Right atrium auricular region (tissue), 2 donors: ENCODE data around the gene UPF1. TPM values are rescaled to one million over a fixed set of nuclear protein-coding genes. Genes with fewer than 3 reads are reported as not detected.

Experiments used
- DNase-seq: peaks from one replicate; pipeline ENCODE4 v3.0.0-alpha.2; 2019; ENCODE audit warnings: low spot score
- H3K27ac ChIP-seq, 2 donors: fragments of 200-600 bp; sonication (generic); 1 replicate in 1 of 2; 2 replicates in 1 of 2; pipeline ENCODE4 v1.5.1; 2016 to 2019
- H3K27me3 ChIP-seq, 2 donors: fragments of 200-600 bp; sonication (generic); one replicate each; pipeline versions ENCODE4 v1.5.1 to v1.6.0; 2017 to 2019
- H3K36me3 ChIP-seq: fragments of 200-600 bp; sonication (generic); one replicate; pipeline ENCODE4 v1.5.1; 2016
- H3K4me1 ChIP-seq, 2 donors: fragments of 200-600 bp; sonication (generic); one replicate each; pipeline versions ENCODE4 v1.5.1 to v1.6.0; 2017 to 2019
- H3K4me3 ChIP-seq, 2 donors: fragments of 200-600 bp; sonication (generic); 1 replicate in 1 of 2; 2 replicates in 1 of 2; pipeline ENCODE4 v1.5.1; 2017 to 2019; ENCODE audit warnings: mild to moderate bottlenecking in 1 of 2, moderate library complexity in 1 of 2
- H3K9me3 ChIP-seq, 2 donors: fragments of 200-600 bp; sonication (generic); one replicate each; pipeline ENCODE4 v1.5.1; 2019
- total RNA-seq, 2 donors: library from RNA; depleted of rRNA; stranded (reverse); fragments of >200 nt; gene quantifications; one replicate each; pipeline ENCODE4 v1.1.0, GENCODE V29; 2016
- TF ChIP-seq, protein P1 (sequence below), 2 donors: fragments of 200-600 bp; sonication (generic); IDR thresholded peaks; one replicate each; pipeline ENCODE4 v1.5.1; 2019; ENCODE audit warnings: antibody characterized with exemption in 2 of 2

UPF1 gene
- total RNA-seq, 2 donors from 2014 or later, result 27.6 to 61.5 TPM

DNA sequence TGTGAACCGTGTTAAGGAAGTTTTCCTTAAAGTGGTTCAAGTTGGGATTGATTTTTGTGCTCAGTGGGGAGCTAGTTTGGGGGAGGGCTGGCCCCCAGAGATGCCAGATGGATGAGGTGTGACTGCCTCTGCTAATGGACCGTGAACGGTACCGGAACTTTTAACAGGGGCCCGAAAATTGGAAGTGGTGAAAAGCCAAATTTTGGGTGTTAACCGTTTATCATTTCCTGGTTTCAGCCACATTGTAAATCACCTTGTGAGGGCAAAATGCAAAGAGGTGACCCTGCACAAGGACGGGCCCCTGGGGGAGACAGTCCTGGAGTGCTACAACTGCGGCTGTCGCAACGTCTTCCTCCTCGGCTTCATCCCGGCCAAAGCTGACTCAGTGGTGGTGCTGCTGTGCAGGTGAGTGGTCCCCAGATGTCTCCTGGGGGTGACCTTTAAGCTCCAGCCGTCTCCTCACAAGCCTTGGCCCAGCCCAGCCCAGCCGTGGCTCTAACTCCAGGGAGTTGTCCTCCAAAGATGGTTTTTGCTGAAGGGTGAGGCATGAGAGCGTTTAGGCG, 18.2 kb downstream of the UPF1 start:
- TF ChIP-seq, protein P1, sequence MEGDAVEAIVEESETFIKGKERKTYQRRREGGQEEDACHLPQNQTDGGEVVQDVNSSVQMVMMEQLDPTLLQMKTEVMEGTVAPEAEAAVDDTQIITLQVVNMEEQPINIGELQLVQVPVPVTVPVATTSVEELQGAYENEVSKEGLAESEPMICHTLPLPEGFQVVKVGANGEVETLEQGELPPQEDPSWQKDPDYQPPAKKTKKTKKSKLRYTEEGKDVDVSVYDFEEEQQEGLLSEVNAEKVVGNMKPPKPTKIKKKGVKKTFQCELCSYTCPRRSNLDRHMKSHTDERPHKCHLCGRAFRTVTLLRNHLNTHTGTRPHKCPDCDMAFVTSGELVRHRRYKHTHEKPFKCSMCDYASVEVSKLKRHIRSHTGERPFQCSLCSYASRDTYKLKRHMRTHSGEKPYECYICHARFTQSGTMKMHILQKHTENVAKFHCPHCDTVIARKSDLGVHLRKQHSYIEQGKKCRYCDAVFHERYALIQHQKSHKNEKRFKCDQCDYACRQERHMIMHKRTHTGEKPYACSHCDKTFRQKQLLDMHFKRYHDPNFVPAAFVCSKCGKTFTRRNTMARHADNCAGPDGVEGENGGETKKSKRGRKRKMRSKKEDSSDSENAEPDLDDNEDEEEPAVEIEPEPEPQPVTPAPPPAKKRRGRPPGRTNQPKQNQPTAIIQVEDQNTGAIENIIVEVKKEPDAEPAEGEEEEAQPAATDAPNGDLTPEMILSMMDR (IDR thresholded peaks at IDR 0.05), result no peak

DNA sequence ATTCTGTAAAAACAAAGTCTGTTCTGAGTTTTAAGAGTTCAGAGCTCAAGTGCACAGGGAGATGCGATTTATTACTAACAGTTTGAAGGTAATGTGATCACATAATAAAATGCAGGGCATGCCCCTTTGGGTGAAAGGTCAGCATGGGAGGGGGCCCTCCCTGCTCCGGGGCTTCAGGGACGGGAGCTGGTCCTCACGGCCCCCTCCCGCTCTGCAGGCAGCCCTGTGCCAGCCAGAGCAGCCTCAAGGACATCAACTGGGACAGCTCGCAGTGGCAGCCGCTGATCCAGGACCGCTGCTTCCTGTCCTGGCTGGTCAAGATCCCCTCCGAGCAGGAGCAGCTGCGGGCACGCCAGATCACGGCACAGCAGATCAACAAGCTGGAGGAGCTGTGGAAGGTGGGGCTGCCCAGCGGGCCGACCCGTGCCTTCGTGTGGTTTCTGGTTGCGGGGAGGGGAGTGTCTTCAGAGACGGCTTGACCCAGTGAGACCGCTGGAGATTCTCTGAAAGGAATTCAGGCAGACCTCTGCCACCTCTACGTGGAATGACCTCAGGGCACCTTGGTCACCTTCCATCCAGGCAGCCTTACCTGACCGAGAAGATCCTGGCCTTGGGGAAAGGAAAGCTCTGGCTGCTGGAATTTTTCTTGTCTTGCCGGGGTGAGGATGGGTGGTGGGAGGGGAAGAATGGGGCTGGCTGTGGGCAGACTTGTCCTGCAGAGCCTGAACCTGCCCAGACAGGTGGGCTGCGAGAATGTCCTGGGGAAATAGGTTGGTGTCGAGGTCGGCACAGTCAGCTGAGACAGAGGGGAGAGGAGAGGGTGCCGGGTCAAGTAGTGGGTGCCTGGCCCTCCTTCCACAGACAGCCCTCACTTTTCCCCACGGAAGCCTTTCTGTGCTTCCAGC, 19.0 kb downstream of the UPF1 start:
- DNase-seq, result no peak
- TF ChIP-seq, protein P1 (IDR thresholded peaks at IDR 0.05), result no peak
- Histone ChIP-seq H3K36me3 (peaks cover 63% of the 10 kb centered on the region), H3K9me3 (no peaks in the 10 kb centered on the region), H3K27ac (peak overlapping the region; percentile 76 to 77), H3K4me1 (peaks cover 0 to 45% of the 10 kb centered on the region in 2 donors), H3K4me3 (no peak overlapping the region), H3K27me3 (no peaks in the 10 kb centered on the region)

More for the DNA sequence above, 18.2 kb downstream of the UPF1 start:
- Histone ChIP-seq H3K27ac (peak overlapping the region; percentile 76 to 77), H3K36me3 (peaks cover 55% of the 10 kb centered on the region), H3K4me1 (peaks cover 0 to 51% of the 10 kb centered on the region in 2 donors), H3K9me3 (no peaks in the 10 kb centered on the region), H3K27me3 (no peaks in the 10 kb centered on the region), H3K4me3 (no peak overlapping the region)
- no peak for DNase-seq

DNA sequence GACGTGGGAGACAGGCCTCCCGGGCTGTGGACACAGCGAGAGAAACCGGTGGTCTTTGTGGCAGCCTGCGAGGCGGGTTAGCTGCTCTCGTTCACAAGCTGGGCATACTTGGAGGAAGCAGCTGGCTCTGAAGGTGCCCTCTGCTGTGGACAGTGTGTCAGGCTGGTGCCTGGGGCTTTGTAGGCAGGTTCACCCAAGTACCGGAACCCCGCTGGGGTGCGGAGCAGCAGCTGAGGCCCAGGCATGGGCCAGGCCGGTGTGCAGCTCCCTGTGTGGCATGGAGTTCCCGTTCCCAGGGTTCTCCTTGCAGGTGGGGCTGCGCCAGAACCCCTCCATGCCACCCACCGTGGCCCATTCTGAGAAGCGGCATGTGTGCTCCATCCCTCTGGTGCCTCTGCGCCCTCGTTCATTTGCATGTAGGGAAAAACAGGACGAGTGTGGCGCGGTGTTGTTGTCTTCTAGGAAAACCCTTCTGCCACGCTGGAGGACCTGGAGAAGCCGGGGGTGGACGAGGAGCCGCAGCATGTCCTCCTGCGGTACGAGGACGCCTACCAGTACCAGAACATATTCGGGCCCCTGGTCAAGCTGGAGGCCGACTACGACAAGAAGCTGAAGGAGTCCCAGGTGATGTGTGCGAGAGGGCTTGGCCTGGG, 20.0 kb downstream of the UPF1 start:
- peaks cover 0 to 42% of the 10 kb centered on the region in 2 donors for H3K4me1 ChIP-seq
- TF ChIP-seq, protein P1 (IDR thresholded peaks at IDR 0.05), result no peak

DNA sequence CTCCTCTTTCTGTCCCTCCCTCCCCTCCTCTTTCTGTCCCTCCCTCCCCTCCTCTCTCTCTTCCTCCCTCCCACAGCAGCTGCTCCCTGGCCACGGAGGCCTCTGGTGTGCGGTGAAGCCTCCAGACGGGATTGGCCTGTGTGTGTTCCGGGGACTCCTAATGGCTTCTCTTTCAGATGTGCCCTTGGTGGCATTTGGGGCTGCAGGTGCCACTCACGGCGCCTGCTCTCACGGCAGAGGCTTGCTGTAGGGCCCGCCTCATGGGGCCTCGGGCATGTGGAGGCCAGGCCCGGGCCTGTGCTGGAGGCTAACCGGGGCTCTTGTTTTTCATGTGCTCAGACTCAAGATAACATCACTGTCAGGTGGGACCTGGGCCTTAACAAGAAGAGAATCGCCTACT, 20.9 kb downstream of the UPF1 start:
- Histone ChIP-seq H3K36me3 (peaks cover 77% of the 10 kb centered on the region), H3K27me3 (no peaks in the 10 kb centered on the region), H3K9me3 (no peaks in the 10 kb centered on the region), H3K4me1 (peaks cover 0 to 33% of the 10 kb centered on the region in 2 donors), H3K27ac (no peak overlapping the region), H3K4me3 (no peak overlapping the region)
- TF ChIP-seq, protein P1 (IDR thresholded peaks at IDR 0.05), result no peak
- no peak for DNase-seq

More for the DNA sequence above, 20.0 kb downstream of the UPF1 start:
- no peak overlapping the region for H3K27ac ChIP-seq
- H3K4me3 ChIP-seq, result no peak overlapping the region
- peaks cover 68% of the 10 kb centered on the region for H3K36me3 ChIP-seq
- H3K9me3 ChIP-seq, result no peaks in the 10 kb centered on the region
- DNase-seq, result no peak
- no peaks in the 10 kb centered on the region for H3K27me3 ChIP-seq

DNA sequence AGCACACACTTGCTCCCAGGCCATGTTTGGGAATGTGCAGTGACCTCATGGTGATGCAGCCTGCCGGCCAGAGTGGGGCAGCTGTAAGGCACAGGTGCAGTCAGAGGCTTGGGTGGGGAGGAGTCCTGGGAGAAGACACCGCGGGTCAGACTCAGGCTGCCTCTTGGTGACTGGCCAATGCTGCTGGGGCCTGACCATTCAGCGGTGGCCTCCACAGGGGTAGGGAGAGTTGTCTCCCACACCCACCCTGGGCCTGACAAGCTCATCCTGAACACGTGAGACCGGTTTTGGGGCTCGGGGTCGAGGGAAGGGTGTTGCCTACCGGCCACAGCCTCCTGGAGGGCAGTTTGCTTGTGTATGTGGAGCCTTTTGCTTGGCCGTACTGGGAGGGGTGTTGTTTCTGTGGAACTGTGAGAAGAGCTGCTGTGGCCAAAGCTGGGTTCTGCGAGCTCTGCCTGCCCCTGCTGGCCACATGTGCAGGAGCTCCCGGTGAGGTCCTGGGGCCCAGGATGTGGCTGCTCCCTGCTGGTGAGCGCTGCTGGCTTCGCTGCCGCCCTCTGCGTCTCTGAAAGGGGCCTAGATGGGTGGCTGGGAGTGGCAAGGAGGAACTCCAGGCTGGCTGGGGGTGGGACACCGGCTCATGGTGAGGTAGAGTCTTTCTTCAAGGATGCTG, 22.1 kb downstream of the UPF1 start:
- Histone ChIP-seq H3K27me3 (no peaks in the 10 kb centered on the region), H3K9me3 (no peaks in the 10 kb centered on the region)
- DNase-seq, result no peak

More for the DNA sequence above, 22.1 kb downstream of the UPF1 start:
- Histone ChIP-seq H3K4me3 (no peak overlapping the region), H3K27ac (no peak overlapping the region), H3K36me3 (peaks cover 89% of the 10 kb centered on the region), H3K4me1 (peaks cover 0 to 21% of the 10 kb centered on the region in 2 donors)
- TF ChIP-seq, protein P1 (IDR thresholded peaks at IDR 0.05), result no peak
